Subcutaneous abdominal adipose tissue (tissue), 5 donors: Measurements from ENCODE around the gene TMEM176B.

Experiments used
- H3K27ac ChIP-seq: one replicate; pipeline ENCODE4 v1.7.0; 2013; ENCODE audit warnings: low read depth, mild to moderate bottlenecking, inconsistent platforms, low read length, moderate library complexity
- H3K27me3 ChIP-seq, 5 donors: one replicate each; pipeline ENCODE4 v1.7.0; 2013; ENCODE audit warnings: low read length in 5 of 5, inconsistent platforms in 1 of 5; ENCODE audit not compliant: control insufficient read depth in 5 of 5, insufficient read depth in 4 of 5
- H3K36me3 ChIP-seq, 5 donors: one replicate each; pipeline ENCODE4 v1.7.0; 2013; ENCODE audit warnings: low read length in 5 of 5; ENCODE audit not compliant: control insufficient read depth in 5 of 5, insufficient read depth in 5 of 5
- H3K4me1 ChIP-seq, 5 donors: one replicate each; pipeline ENCODE4 v1.7.0; 2013; ENCODE audit warnings: low read length in 5 of 5, mild to moderate bottlenecking in 3 of 5, moderate library complexity in 1 of 5; ENCODE audit not compliant: control insufficient read depth in 5 of 5, insufficient read depth in 5 of 5
- H3K4me3 ChIP-seq, 5 donors: one replicate each; pipeline ENCODE4 v1.7.0; 2013; ENCODE audit warnings: low read length in 5 of 5, low read depth in 1 of 5
- H3K9ac ChIP-seq, 5 donors: one replicate each; pipeline ENCODE4 v1.7.0; 2013; ENCODE audit warnings: low read length in 5 of 5, mild to moderate bottlenecking in 4 of 5, moderate library complexity in 3 of 5
- H3K9me3 ChIP-seq, 5 donors: one replicate each; pipeline ENCODE4 v1.7.0; 2013; ENCODE audit warnings: low read length in 5 of 5; ENCODE audit not compliant: control insufficient read depth in 5 of 5
- donor health status: healthy.
- donor health status: healthy.
- donor health status: healthy.
- donor health status: healthy.
- donor health status: healthy.

The TMEM176B gene

DNA sequence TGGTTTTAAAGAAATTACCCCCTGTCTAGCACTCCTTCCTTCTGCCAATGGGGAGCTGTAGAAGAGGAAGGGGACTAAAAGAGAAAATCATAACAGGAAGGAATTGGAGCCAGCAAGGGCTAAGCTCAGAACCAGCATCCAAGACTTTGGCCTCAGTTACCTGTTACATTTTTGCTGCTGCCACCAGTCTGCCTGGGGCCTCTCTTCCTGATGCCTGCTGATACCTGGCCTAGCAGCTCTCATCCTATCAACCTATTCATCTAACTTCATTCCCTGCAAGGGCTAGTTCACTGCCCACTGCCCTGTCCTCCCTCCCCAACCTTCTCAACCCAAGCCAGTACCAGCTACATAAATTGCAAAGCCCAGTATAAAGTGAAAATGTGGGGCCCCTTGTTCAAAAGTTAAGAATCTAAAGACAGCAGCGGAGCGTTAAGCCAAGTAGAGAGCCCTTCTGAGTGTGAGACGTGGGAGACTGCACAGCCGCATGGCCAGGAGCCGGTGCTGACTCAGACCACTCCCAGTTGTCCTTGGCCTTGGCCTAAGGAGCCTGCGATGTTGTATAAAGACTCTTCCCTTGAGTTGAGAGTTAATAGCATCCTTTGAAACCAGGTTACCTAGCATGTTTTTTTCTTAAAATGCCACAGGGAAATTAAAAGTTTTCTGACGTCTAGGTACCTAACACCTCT, 38.9 kb upstream of the TMEM176B start:
- H3K4me1 ChIP-seq = no peaks in the 10 kb centered on the region
- no peak overlapping the region for H3K9ac ChIP-seq
- no peak overlapping the region for H3K27ac ChIP-seq
- peaks cover 0 to 4% (median 0%) of the 10 kb centered on the region in 5 donors for H3K9me3 ChIP-seq
- peaks cover 0 to 3% (median 0%) of the 10 kb centered on the region in 5 donors for H3K27me3 ChIP-seq
- H3K36me3 ChIP-seq = no peaks in the 10 kb centered on the region
- no peak overlapping the region for H3K4me3 ChIP-seq

DNA sequence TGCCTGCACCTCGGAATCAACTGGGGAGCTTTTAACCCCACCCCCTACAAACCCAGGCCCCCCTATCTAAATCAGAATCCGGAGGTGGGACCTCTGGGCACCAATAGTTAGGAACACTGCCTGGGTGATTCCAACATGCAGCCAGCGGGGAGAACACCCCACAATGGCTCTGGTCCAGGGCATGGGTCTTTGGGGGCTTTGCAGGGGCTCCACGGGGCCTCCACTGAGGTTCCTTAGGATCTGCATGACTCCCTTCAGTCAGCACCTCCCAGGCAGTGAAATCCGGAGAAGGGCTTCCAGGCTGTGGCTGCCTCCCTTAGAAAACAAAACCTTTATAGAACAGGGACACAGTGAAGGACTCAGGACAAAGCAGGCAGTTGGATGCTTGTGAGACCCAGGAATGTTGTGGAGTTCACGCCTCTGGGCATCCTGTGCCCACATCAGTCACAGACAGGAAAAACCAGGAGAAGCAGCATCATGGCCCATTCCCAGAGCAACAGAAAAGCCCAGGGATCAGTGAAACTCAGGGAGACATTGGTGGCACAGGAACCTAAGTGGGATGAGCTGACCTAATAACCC, 35.6 kb upstream of the TMEM176B start:
- no peak overlapping the region for H3K9ac ChIP-seq
- H3K9me3 ChIP-seq = no peaks in the 10 kb centered on the region
- no peaks in the 10 kb centered on the region for H3K4me1 ChIP-seq
- H3K27me3 ChIP-seq = peaks cover 0 to 7% (median 0%) of the 10 kb centered on the region in 5 donors
- no peaks in the 10 kb centered on the region for H3K36me3 ChIP-seq
- H3K4me3 ChIP-seq = no peak overlapping the region
- H3K27ac ChIP-seq = no peak overlapping the region

DNA sequence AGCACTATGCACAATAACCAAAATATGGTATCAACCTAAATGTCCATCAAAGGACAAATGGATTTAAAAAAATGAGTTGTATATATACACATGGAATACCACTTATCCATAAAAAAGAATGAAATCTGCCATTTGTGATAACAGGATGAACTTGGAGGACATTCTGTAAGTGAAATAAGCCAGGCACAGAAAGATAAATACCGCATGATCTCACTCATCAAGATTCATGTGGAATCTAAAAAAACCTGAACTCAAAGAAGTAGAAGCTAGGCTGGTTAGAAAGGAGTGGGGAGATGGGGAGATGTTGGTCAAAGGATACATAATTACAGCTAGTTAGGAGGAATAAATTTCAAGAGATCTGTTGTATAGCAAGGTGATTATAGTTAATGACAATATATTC, 34.9 kb upstream of the TMEM176B start:
- peaks cover 0 to 7% (median 0%) of the 10 kb centered on the region in 5 donors for H3K27me3 ChIP-seq
- H3K9ac ChIP-seq = no peak overlapping the region
- H3K36me3 ChIP-seq = no peaks in the 10 kb centered on the region
- H3K4me3 ChIP-seq = no peak overlapping the region
- no peaks in the 10 kb centered on the region for H3K9me3 ChIP-seq
- no peak overlapping the region for H3K27ac ChIP-seq
- no peaks in the 10 kb centered on the region for H3K4me1 ChIP-seq

DNA sequence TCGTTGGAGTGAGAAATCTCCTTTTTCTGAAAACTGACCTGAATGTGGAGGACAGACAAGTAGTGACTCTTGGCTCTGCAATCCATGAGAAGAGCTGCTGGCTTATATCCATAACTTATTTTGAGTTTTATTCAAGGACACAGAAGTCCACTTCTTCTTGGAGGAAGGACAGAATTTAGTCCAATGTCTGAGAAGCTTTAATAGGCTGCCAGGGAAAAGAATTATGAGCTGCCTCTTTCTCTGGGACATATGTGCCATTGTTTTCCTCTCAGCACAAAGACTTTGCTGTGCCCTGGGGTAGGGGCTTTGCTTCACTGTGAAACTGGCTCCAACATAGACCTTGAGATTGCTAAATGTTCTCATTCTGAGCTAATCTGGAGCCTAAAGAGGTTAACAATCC, 31.7 kb upstream of the TMEM176B start:
- Histone ChIP-seq H3K4me1 (no peaks in the 10 kb centered on the region), H3K9ac (no peak overlapping the region), H3K4me3 (no peak overlapping the region), H3K36me3 (no peaks in the 10 kb centered on the region), H3K9me3 (no peaks in the 10 kb centered on the region), H3K27me3 (peaks cover 0 to 7% (median 0%) of the 10 kb centered on the region in 5 donors), H3K27ac (no peak overlapping the region)

DNA sequence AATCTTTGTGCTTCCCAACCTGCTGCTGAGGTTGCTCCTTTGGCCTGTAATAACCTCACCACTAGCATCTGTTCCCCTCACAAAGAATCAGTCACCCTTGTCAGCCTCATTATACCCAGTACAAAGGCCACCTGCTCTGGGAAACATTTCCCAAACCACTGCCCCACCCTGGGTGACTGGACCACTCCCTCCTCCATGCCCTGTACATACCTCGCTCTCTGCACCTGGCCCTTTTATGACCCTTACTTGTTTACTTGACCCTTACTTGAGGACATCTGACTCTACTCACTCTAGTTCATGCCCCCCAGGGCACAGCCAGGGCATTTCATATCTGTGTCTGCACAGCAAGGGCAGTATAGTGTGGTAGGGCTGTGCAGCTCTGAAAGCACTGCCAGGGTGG, 30.8 kb upstream of the TMEM176B start:
- H3K36me3 ChIP-seq = no peaks in the 10 kb centered on the region
- no peak overlapping the region for H3K9ac ChIP-seq
- peaks cover 0 to 5% (median 0%) of the 10 kb centered on the region in 5 donors for H3K4me1 ChIP-seq

DNA sequence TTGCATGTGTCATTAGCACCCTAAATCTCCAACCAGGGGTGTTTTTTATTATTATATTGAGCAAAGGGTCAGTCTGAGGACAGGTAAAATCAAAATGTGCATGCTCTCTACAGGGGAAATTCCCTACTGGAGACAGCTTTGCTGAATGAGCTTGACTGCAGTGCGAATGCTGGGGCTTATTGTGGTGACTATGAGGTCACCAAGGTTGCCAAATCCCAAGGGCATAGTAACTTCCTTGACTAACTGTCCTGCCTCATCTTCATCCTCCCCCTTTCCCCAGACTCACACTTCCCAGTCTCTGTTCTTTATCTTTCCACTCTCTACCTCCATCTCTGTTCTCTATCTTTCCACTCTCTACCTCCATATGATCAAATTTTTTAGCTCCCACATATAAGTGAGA, 29.3 kb upstream of the TMEM176B start:
- no peak overlapping the region for H3K4me3 ChIP-seq
- H3K27ac ChIP-seq = no peak overlapping the region
- H3K9ac ChIP-seq = no peak overlapping the region
- H3K36me3 ChIP-seq = no peaks in the 10 kb centered on the region
- peaks cover 0 to 5% (median 0%) of the 10 kb centered on the region in 5 donors for H3K4me1 ChIP-seq
- peaks cover 0 to 7% (median 0%) of the 10 kb centered on the region in 5 donors for H3K27me3 ChIP-seq
- no peaks in the 10 kb centered on the region for H3K9me3 ChIP-seq

More for the DNA sequence above, 30.8 kb upstream of the TMEM176B start:
- no peaks in the 10 kb centered on the region for H3K9me3 ChIP-seq
- H3K27me3 ChIP-seq = peaks cover 0 to 7% (median 0%) of the 10 kb centered on the region in 5 donors
- H3K4me3 ChIP-seq = no peak overlapping the region
- H3K27ac ChIP-seq = no peak overlapping the region

DNA sequence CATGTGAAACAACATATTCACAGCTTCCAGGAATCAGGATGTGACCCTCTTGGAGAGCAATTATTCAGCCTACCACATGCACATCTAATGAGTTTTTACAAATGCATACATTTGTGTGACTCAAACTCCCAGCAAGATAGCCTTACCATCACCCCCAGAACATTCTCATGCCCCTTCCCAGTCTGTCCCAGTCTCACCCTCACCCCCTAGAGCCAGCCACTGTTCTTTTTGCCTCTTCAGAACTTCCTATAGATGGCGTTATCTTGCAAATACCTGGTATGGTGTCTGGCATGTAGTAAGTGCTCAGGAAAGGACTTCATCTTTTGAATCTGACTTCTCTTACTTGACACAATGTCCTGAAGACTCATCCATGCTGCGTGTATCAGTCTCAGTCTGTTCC, 28.2 kb upstream of the TMEM176B start:
- peaks cover 0 to 7% (median 0%) of the 10 kb centered on the region in 5 donors for H3K27me3 ChIP-seq
- H3K4me3 ChIP-seq = no peak overlapping the region
- H3K27ac ChIP-seq = no peak overlapping the region
- H3K4me1 ChIP-seq = peaks cover 0 to 5% (median 0%) of the 10 kb centered on the region in 5 donors
- H3K9me3 ChIP-seq = no peaks in the 10 kb centered on the region
- H3K9ac ChIP-seq = no peak overlapping the region
- no peaks in the 10 kb centered on the region for H3K36me3 ChIP-seq

DNA sequence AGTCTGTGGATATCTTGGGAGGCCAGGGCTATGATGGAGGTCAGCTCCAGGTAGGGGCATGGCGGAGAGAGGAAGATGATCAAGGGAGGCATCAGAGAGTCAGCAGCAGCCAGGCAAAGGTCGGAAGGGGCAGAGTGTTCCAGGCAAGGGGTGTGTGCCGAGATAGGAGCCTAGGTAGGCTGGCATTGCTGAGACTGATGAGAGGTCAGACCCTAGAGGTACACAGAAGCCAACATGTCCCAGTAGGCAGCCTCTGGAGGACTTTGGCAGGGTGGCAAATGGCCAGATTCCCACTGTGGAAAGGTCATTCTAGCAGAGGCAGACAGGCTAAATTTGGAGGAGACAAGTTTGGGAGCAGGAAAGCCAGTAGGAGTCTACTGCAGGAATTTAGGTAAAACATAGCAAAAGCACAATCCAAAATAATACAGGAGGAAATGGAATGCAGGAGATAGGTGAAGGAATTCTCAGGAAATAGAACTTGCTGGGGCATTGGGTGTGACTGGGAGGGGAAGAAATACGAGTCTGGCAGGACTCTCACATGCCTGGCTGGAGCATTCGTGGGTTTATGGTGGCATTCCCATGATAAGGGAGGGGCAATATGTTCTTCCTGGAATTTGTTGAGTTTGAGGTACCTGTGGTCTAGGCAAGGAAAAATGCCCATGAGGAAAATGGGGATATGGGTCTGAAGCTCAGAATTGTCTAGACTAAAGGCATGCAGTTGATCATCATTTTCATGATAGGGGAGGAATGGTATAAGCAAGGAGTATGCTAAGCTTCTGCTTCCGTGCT, 26.1 kb upstream of the TMEM176B start:
- Histone ChIP-seq H3K4me3 (no peak overlapping the region), H3K4me1 (peaks cover 0 to 5% (median 0%) of the 10 kb centered on the region in 5 donors), H3K9me3 (peaks cover 0 to 4% (median 0%) of the 10 kb centered on the region in 5 donors), H3K9ac (no peak overlapping the region), H3K27ac (no peak overlapping the region), H3K36me3 (no peaks in the 10 kb centered on the region), H3K27me3 (peaks cover 0 to 4% (median 0%) of the 10 kb centered on the region in 5 donors)

DNA sequence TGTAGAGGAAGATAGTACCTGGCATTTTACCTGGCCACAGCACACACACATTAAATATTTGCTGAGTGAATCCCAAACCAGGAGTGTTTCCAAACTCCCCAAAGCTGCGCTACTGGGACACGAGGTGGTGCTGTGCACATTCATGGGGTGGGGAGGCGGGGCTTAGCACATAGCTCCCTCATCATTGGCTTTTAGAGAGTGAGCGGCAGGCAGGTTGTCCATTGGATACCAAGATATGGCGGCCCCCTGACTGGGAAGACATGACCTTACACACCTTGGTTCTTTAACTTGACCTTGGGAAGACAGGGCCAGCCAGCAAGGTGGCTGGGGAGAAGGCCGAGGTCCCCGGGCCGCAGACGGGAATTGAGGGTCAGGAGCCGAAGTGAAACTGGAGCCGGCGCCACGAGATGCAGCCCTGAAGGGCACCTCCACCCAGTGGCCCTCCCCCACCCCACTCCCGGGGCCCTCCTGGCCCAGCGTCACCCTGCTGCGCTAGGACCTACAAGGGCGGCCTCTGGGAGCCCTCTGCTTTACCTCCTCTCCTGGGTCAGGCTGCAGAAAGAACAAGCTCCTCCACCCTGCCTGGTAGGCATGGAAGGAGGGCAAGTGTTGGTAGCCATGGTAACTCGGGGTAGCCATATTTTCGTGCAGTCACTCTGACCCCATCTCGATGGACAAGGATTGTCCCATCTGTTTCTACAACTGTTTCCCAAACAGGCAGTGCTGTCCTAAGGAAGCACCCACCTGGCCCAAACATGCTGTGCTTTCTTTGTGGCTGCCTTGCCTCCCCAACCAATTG, 24.4 kb upstream of the TMEM176B start:
- H3K27ac ChIP-seq = no peak overlapping the region
- peaks cover 0 to 5% (median 0%) of the 10 kb centered on the region in 5 donors for H3K4me1 ChIP-seq
- no peaks in the 10 kb centered on the region for H3K27me3 ChIP-seq
- no peak overlapping the region for H3K9ac ChIP-seq
- no peaks in the 10 kb centered on the region for H3K36me3 ChIP-seq
- H3K9me3 ChIP-seq = peaks cover 0 to 4% (median 0%) of the 10 kb centered on the region in 5 donors
- H3K4me3 ChIP-seq = no peak overlapping the region
